Hematopoietic multipotent progenitor cell treated with erythropoietin and hydrocortisone succinate and interleukin-3 and kit ligand, for 15 days (in vitro differentiated cells): ENCODE measurements around the gene ISCU.

Experiments
- DNase-seq: peaks from one replicate; pipeline ENCODE4 v3.0.0-alpha.2; 2015; ENCODE audit warnings: low spot score

The ISCU gene

DNA sequence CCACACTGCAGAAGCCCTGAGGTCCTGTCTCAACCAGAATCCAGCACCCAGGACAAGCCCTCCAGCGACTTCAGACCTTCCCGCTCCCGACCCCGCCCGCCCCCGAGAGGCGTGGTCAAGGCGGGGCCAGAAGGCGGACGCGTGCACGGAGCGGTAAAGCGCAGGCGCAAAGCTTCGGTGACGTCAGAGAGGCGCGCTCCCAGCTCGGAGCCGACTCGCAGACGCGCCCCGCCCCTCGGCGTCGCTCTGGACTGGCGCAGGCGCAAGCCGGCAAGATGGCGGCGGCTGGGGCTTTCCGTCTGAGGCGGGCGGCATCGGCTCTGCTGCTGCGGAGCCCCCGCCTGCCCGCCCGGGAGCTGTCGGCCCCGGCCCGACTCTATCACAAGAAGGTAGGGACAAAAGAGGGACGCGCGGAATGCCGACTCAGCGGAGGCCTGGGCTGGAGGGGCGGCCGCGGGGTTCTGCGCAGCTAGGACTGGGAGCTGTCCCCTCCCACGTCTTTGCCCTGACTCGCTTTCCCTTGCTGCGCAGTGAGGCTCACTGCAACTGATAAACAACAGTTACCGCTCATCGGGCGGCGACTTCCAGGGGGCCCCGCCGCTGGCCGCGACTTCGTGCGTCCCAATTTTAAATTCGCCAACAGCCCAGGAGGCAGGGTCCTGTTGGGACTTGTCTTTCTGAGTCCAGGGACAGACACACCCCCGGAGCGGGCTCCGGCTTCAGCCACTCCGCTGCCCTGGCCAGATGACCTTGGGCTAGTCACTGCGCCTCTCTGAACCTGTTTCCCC is at the start of gene ISCU:
ISCU (plus strand) TSS at position 249 of the 788 bp plus-strand sequence; CDS start at position 276, 27 bp downstream.
- DNase-seq = peak; percentile 98

DNA sequence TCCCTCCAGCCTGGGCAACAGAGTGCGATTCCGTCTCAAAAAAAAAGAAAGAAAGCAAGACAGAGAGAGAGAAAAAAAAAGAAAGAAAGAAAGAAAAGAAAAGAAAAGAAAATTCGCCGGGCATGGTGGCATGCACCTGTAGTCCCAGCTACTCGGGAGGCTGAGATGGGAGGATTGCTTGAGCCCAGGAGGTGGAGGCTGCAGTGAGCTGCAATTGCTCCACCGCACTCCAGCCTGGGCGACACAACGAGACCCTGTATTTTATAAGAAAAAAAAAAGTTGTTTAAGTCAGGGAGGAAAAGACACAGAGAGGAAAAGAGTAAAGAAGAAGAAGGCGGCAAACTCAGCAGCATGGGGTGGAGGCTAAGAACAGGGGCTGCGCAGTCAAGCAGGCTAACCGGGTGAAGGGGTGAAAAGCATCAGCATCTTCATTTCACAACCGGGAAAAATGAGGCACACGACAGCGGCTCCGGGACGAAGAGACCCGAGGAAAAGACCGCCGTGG is 47.9 kb upstream of the ISCU start:
- DNase-seq = no peak

- DNase-seq = peak; percentile 99
These were observed 47.2 kb upstream of the ISCU start, which contains the start of gene FICD for GRCh38 chr12:108514973-108515814. Gene FICD, plus strand, starts transcription at chr12:108515277. Its CDS starts 1,696 bp downstream, at chr12:108516973.

DNA sequence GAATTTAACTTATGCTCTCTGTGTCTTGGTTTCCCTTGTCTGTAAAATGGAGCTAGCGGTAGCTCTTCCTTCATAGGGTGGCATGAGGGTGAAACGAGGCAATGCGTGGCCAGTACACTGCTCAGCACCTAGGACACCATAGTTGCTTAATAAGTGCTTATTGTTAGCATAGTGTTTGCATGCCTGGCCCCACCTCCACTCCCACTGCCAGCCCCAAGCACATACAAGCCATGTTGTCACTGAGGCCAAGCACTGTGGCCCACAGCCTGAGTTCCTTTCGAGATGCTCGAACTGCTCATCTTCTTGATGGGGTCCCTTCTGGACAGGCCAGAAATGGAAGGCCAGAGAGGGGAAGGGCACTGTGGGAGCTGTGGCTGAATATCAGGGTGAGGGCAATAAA is 46.5 kb upstream of the ISCU start:
- DNase-seq = peak; percentile 8

DNA sequence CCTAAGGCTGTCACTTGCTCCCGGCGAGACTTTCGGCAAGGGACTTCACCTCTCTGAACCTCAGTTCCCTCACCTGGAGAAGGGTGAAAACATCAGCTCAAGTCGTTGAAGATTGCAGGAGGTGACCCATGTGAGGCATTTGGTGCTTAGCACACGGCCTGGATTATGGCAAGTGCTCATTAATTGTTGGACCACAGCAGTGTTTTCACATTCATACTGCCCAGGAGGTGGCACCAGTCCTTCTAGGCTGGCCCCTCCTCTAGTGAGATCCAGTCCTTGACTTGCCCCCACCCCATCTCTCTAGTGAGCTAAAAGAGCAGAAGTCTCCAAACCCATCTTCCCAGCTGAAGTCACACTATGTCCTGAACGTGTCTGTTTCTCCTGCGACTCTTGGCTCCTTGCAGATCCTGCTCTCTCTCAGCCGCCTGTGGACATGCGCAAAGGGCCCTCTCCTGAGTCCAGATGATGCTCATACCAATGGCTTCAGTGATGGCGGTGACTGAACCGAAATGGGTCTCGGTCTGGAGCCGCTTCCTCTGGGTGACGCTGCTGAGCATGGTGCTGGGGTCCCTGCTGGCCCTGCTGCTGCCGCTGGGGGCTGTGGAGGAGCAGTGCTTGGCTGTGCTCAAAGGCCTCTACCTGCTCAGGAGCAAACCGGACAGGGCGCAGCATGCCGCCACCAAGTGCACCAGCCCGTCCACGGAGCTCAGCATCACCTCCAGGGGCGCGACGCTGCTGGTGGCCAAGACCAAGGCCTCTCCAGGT is 45.7 kb upstream of the ISCU start:
- DNase-seq = no peak

GRCh38 chr12:108517288-108518100 is 44.9 kb upstream of the ISCU start:
- DNase-seq = no peak

GRCh38 chr12:108518101-108518715 is 44.2 kb upstream of the ISCU start:
- DNase-seq = no peak

- DNase-seq = no peak
These were observed 43.5 kb upstream of the ISCU start for GRCh38 chr12:108518716-108519496.

DNA sequence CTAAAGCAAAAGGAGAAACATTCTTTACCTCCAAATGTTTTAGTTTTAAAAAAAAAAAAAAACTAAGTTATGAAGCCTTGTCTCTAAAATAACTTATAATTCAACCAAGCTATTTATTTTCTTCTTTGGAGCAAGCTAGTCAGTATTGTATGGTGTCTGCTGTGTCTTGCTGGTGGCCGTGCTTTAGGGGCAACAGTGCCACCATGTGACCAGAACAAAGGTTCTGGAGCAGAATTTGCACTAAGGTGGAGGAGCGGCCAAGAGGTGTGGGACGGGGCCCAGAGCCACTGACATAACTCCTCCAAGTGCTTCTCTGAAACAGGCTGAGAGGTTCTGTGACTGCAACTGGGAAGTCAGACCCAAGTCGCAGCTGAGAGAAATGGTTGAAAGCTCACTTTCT is 42.8 kb upstream of the ISCU start:
- DNase-seq = no peak

GRCh38 chr12:108523365-108523764 is 39.0 kb upstream of the ISCU start:
- DNase-seq = no peak

DNA sequence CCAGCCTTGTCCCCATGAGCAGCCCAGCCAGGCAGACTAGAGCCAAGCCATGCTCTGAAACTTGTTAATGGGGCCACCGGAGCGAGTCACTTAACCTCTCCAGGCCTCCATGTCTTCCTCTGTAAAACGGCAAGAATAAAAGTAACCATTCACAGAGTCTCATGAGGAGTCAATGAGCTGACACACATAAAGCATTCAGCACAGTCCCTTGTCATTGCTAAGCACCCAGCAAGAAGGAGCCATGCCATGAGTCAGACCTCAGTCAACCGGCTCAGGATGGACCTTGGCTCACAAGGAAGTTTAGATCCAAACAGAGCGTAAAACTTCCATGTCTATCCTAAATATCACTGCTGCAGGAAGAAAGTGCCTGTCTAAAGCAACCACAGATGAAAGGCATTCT is 36.7 kb upstream of the ISCU start:
- no peak for DNase-seq

DNA sequence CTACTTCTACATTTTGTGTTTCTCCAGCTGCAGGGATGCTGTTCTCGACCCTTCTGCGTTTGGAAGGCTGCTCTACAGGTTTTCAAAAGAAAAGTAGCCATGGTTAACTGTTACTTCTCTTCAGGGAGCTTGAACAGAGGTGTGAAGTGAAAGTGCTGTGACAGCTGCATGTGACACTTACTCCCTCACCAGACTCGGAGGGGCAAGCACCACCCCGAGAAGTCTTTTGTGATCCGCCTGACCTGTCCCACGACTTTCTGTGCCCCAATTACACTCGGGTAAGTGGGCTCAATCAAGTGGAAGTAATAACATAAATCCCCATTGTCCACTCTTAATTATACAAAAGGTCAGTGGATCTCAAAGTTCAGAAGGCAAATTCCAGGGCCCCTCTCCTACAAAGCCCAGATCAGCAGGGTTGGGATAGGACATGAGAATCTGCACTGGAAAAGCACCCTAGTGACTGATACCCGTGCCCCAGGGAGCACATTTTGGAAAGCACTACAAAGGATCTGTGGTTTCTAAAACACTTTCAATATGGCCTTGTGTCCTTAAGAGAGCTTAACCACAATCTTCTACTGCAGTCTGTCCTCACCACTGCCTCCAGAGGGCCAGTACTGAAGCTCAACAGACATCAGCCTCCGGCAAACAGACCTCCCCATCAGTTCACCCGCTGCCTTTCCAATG is 35.8 kb upstream of the ISCU start:
- no peak for DNase-seq

GRCh38 chr12:108527166-108527496 is 35.3 kb upstream of the ISCU start:
- DNase-seq = no peak

DNA sequence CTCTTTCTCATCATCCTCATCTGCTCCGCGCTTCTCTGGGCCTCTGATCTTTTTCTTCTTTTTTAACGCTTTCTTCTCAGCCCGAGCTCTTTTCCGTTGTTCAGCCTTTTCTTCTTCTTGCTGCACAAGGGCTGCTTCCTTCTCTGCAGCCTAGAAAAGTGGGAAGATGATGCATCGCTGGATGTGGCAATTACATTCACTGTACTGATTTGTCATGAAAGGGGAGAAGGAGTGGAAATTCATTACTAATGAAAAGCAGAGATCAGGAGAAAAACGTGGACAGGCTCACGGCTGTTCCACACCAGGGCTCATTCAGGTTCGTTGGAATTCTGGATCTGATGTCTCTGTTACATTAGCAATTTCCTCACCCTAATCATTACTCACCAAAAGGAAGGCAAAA is 32.2 kb upstream of the ISCU start:
- no peak for DNase-seq

DNA sequence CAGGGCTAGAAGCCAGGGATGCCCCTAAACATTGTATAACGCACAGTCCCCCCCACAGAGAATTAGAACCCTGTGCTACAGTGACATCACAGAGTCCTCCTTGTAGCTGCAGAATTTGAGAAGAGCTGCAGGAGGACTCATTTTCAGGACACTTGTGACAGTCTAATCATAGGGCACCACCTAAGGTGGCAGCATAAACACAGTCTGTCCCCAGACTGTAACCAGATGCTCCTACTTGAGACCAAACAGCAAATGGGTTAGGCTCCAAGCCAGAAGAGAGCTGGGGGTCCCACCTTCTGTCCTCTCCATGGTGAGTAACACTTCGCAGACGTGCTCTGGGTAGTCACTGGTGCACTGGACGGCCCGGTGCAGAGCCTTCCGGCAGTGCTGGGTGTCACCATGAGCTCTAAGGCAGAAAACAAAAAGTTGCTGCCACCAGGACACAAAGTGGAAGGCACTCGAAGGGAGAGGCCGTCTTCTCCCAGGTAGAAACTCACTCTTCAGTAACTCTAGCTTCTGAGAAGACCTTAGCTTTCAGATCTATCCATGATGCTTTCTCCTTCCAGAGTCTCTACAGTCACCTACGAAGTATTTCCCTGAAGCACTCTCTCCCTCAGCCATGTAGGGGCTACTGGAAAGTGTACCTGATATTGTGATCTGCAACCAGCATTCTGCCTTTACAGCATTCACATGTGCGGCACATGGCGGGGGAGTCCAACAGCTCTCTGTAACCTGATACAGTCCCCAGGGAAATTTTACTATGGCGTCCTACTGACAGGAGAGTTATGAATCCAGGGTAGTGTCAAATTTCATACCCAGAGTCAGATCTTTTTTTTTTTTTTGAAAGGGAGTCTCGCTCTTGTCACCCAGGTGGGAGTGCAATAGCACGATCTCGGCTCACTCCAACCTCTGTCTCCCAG is 30.2 kb upstream of the ISCU start:
- no peak for DNase-seq

DNA sequence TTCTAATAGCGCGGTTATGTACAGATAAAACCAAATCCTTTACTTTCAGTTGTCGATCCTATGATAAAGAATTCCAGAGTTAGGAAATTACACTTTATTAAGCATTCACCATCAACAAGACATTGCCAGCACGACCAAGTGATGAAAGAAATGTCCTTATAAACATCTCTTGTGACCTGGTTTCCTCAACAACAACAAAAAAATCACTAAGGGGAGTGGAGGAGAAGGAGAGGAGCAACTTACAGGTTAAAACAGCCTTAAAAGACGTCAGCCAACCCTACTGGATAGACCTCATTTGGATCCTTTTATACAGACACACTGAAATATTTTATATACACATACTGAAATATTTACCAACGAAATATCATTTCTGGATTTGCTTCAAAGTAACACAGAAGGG is 24.2 kb upstream of the ISCU start:
- no peak for DNase-seq

DNA sequence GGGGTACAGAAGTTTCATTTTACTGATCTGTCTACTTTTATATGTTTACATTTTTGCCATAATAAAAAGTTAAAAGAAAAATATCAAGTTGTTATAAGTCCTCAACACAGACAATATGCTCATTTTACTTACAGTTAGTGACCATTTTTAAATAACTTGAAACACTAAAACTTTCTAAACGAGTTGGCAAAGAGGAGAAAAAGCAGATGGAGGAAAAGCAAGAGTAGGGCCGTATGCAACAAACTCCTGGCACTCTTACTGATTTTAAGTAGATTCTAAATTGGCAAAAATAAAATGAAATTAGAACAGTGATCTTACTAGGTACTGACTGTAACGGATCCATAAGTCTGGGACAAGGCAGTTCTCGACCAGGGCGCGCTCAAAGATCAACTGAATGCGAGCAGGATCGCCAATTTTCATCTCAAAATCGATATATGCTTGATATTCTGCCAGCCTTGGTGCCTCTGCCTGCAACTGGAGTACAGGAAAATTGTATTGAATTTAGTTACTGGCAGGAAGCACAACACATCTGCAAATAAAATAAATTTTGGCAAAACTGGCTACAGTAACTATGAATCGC is 23.7 kb upstream of the ISCU start:
- DNase-seq = no peak

- no peak for DNase-seq
These were observed 20.1 kb upstream of the ISCU start for GRCh38 chr12:108542320-108542719.
